Measurements from ENCODE around the gene PCSK5.
A peak's percentile ranks its signal among the peaks of the same experiment; 100 is the strongest.
"Not testable (repeated sequence)": the region's sequence is repeated elsewhere in the genome, so short reads cannot be mapped to it uniquely, and the experiment has no call there.

PCSK5 gene

GRCh38 chr9:76289042-76289441 lies 398.6 kb downstream of the PCSK5 start:
- DNase-seq, result no peak

GRCh38 chr9:76289703-76290102 lies 399.2 kb downstream of the PCSK5 start:
- DNase-seq, result no peak

GRCh38 chr9:76290555-76290954 lies 400.1 kb downstream of the PCSK5 start:
- no peak for DNase-seq

- DNase-seq, result no peak
Observed at GRCh38 chr9:76292246-76292645, 401.8 kb downstream of the PCSK5 start.

- DNase-seq, result no peak
Observed at GRCh38 chr9:76292658-76293057, 402.2 kb downstream of the PCSK5 start.

- DNase-seq, result no peak
Observed at GRCh38 chr9:76294301-76294700, 403.8 kb downstream of the PCSK5 start.

GRCh38 chr9:76296561-76297310 lies 406.3 kb downstream of the PCSK5 start:
- DNase-seq, result peak; percentile 20

GRCh38 chr9:76297721-76298239 lies 407.3 kb downstream of the PCSK5 start:
- no peak for DNase-seq

GRCh38 chr9:76298521-76299144 lies 408.2 kb downstream of the PCSK5 start:
- DNase-seq, result peak; percentile 2

GRCh38 chr9:76302543-76302942 lies 412.1 kb downstream of the PCSK5 start:
- no peak for DNase-seq

GRCh38 chr9:76302947-76303550 lies 412.6 kb downstream of the PCSK5 start:
- peak; percentile 39 for DNase-seq

GRCh38 chr9:76307047-76307446 lies 416.6 kb downstream of the PCSK5 start:
- not testable (repeated sequence) for DNase-seq

- no peak for DNase-seq
Observed at GRCh38 chr9:76310577-76310976, 420.1 kb downstream of the PCSK5 start.

GRCh38 chr9:76310991-76311390 lies 420.5 kb downstream of the PCSK5 start:
- no peak for DNase-seq

GRCh38 chr9:76311537-76311936 lies 421.1 kb downstream of the PCSK5 start:
- no peak for DNase-seq

- DNase-seq, result no peak
Observed at GRCh38 chr9:76313771-76314170, 423.3 kb downstream of the PCSK5 start.

- no peak for DNase-seq
Observed at GRCh38 chr9:76314321-76314720, 423.8 kb downstream of the PCSK5 start.

GRCh38 chr9:76316069-76316468 lies 425.6 kb downstream of the PCSK5 start:
- DNase-seq, result no peak

- not testable (repeated sequence) for DNase-seq
Observed at GRCh38 chr9:76319466-76319865, 429.0 kb downstream of the PCSK5 start.

GRCh38 chr9:76321195-76321828 lies 430.8 kb downstream of the PCSK5 start:
- no peak for DNase-seq

GRCh38 chr9:76322810-76323209 lies 432.3 kb downstream of the PCSK5 start:
- DNase-seq, result no peak

GRCh38 chr9:76323490-76323889 lies 433.0 kb downstream of the PCSK5 start:
- no peak for DNase-seq

- DNase-seq, result not testable (repeated sequence)
Observed at GRCh38 chr9:76324030-76324429, 433.6 kb downstream of the PCSK5 start.
